SK-N-SH (cell line): ENCODE data around the gene NBPF1.
"Not testable (repeated sequence)": the region's sequence is repeated elsewhere in the genome, so short reads cannot be mapped to it uniquely, and the experiment has no call there.

ENCODE experiments used
- EZH2phosphoT487 ChIP-seq: fragments of 200-600 bp; sonication (generic); IDR thresholded peaks from 2 replicates; pipeline ENCODE4 v1.6.1; 2017; ENCODE audit warnings: low read depth, mixed run types, mild to moderate bottlenecking, antibody characterized with exemption, moderate library complexity, borderline replicate concordance
- JUND ChIP-seq: IDR thresholded peaks from 2 replicates; pipeline ENCODE4 v1.4.0; 2012
- RCOR1 ChIP-seq: fragments of 150-350 bp; IDR thresholded peaks from 2 replicates; pipeline ENCODE4 v1.6.1; 2017; ENCODE audit warnings: antibody characterized with exemption, low read length
- RFX5 ChIP-seq: IDR thresholded peaks from 2 replicates; pipeline ENCODE4 v1.6.1; 2012; ENCODE audit warnings: mild to moderate bottlenecking, improper control_type of control experiment, low read length
- TAF1 ChIP-seq: IDR thresholded peaks from 2 replicates; pipeline ENCODE4 v1.6.1; 2012; ENCODE audit warnings: low read depth, mild to moderate bottlenecking, low read length, moderate library complexity, borderline replicate concordance
- TCF12 ChIP-seq: IDR thresholded peaks from 2 replicates; pipeline ENCODE4 v1.4.0; 2012
- TF ChIP-seq, protein P1 (sequence below): fragments of 200-600 bp; sonication (generic); IDR thresholded peaks from 2 replicates; pipeline ENCODE4 v1.6.1; 2017; ENCODE audit warnings: antibody characterized with exemption, mild to moderate bottlenecking, moderate library complexity
- TF ChIP-seq, protein P2 (sequence below): IDR thresholded peaks from 2 replicates; pipeline ENCODE4 v1.4.0; 2012; ENCODE audit warnings: low read depth
- TF ChIP-seq, protein P3 (sequence below): IDR thresholded peaks from 2 replicates; pipeline ENCODE4 v1.4.0; 2012; ENCODE audit warnings: low read depth, borderline replicate concordance

DNA sequence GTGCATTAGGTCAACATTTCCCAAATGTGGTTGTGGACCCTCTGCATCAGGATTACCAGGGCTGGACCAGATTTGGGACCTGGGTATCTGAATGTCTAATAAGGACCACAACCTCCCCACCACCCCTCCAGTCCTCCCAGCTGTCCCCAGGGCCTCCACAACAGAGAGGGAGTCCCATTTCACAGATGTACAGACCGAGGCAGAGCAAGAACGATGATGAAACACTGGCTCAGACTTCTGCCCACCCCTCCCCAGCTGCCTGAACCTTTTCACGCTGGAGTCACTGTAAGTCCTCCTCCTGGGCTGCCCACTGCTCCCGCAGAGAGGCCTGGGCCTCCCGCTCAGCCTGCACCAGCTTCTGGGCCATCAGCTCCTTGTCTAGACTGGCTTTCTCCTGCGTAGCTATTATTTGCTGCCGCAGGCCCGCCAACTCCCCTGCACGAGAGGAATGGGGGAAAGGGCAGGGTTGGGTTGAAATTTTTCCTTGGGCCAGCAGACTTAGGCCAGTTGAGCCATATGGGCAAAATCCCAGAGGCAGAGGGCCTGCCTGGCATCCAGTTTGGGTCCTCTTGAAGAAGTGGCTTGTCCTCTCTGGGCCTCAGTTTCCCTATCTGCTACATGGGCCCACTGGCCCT, 8.4 kb upstream of the NBPF1 start:
- TF ChIP-seq, protein P1, sequence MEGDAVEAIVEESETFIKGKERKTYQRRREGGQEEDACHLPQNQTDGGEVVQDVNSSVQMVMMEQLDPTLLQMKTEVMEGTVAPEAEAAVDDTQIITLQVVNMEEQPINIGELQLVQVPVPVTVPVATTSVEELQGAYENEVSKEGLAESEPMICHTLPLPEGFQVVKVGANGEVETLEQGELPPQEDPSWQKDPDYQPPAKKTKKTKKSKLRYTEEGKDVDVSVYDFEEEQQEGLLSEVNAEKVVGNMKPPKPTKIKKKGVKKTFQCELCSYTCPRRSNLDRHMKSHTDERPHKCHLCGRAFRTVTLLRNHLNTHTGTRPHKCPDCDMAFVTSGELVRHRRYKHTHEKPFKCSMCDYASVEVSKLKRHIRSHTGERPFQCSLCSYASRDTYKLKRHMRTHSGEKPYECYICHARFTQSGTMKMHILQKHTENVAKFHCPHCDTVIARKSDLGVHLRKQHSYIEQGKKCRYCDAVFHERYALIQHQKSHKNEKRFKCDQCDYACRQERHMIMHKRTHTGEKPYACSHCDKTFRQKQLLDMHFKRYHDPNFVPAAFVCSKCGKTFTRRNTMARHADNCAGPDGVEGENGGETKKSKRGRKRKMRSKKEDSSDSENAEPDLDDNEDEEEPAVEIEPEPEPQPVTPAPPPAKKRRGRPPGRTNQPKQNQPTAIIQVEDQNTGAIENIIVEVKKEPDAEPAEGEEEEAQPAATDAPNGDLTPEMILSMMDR: not testable (repeated sequence)
- TF ChIP-seq, protein P2, sequence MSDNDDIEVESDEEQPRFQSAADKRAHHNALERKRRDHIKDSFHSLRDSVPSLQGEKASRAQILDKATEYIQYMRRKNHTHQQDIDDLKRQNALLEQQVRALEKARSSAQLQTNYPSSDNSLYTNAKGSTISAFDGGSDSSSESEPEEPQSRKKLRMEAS: not testable (repeated sequence)
- not testable (repeated sequence) for TF ChIP-seq TCF12, RCOR1, TAF1, JUND, EZH2phosphoT487, RFX5
- TF ChIP-seq, protein P3, sequence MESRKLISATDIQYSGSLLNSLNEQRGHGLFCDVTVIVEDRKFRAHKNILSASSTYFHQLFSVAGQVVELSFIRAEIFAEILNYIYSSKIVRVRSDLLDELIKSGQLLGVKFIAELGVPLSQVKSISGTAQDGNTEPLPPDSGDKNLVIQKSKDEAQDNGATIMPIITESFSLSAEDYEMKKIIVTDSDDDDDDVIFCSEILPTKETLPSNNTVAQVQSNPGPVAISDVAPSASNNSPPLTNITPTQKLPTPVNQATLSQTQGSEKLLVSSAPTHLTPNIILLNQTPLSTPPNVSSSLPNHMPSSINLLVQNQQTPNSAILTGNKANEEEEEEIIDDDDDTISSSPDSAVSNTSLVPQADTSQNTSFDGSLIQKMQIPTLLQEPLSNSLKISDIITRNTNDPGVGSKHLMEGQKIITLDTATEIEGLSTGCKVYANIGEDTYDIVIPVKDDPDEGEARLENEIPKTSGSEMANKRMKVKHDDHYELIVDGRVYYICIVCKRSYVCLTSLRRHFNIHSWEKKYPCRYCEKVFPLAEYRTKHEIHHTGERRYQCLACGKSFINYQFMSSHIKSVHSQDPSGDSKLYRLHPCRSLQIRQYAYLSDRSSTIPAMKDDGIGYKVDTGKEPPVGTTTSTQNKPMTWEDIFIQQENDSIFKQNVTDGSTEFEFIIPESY: not testable (repeated sequence)
